ENCODE data around the gene TACC3. TPM values are rescaled to one million over a fixed set of nuclear protein-coding genes. Genes with fewer than 3 reads are reported as not detected.
A peak's percentile ranks its signal among the peaks of the same experiment; 100 is the strongest.

The TACC3 gene
- total and polyA plus RNA-seq, 12 donors: 2.3 to 16.2 (median 4.8) TPM

DNA sequence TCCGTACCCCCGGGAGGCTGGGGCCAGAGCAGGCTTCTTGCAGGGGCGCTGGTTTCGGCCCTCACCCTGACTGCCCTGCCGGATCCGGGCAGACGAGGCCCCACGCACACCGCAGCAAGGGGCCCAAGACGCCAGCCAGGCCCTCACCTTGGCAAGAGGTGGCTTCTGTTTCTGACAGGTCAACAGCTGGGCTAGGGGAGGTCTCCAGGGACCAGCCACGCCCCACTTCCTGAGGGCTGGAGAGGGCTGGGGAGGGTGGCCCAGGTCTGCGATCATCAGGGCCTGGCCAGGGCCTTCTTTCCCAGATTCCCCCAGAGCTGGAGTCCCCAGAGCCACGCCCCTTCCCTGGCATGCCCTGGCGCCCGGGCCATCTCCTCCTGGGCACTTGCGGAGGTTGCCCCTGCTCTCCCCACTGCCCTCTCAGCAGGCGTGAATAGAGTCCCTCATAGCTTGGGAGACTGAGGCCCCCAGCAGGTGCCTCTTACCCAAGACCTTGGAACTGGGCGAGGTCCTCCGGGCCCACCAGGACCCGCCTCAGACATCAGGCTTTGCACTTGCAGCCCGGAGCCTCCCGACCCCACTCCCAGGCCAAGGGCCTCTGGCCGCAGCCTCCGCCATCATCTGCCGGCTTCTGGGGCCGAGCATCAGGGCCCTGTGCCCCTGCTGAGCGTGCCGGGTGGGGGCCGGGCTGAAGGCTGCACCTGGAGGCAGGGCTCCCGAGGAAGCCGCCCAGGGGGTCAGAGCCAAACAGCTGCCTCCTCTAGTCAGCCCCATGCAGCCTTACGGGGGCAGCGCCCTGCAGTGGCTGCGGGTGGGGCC is 65.4 kb downstream of the TACC3 start:
- ATAC-seq: no peak
- intact Hi-C loops (cut with DNase I): no loop called here
- Histone ChIP-seq H3K36me3 (no peaks in the 10 kb centered on the region), H3K27ac (no peak overlapping the region), H3K4me1 (peaks cover 0 to 15% (median 12%) of the 10 kb centered on the region in 9 donors), H3K9me3 (no peaks in the 10 kb centered on the region), H3K27me3 (peaks cover 0 to 7% (median 0%) of the 10 kb centered on the region in 7 donors), H3K4me3 (no peak overlapping the region)
- WGBS, 2 donors: 87 to 91% methylated on average over 34 of the region's 34 CpGs
- no peak for DNase-seq
- TF ChIP-seq, protein P1, sequence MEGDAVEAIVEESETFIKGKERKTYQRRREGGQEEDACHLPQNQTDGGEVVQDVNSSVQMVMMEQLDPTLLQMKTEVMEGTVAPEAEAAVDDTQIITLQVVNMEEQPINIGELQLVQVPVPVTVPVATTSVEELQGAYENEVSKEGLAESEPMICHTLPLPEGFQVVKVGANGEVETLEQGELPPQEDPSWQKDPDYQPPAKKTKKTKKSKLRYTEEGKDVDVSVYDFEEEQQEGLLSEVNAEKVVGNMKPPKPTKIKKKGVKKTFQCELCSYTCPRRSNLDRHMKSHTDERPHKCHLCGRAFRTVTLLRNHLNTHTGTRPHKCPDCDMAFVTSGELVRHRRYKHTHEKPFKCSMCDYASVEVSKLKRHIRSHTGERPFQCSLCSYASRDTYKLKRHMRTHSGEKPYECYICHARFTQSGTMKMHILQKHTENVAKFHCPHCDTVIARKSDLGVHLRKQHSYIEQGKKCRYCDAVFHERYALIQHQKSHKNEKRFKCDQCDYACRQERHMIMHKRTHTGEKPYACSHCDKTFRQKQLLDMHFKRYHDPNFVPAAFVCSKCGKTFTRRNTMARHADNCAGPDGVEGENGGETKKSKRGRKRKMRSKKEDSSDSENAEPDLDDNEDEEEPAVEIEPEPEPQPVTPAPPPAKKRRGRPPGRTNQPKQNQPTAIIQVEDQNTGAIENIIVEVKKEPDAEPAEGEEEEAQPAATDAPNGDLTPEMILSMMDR (IDR thresholded peaks at IDR 0.05): no peak

DNA sequence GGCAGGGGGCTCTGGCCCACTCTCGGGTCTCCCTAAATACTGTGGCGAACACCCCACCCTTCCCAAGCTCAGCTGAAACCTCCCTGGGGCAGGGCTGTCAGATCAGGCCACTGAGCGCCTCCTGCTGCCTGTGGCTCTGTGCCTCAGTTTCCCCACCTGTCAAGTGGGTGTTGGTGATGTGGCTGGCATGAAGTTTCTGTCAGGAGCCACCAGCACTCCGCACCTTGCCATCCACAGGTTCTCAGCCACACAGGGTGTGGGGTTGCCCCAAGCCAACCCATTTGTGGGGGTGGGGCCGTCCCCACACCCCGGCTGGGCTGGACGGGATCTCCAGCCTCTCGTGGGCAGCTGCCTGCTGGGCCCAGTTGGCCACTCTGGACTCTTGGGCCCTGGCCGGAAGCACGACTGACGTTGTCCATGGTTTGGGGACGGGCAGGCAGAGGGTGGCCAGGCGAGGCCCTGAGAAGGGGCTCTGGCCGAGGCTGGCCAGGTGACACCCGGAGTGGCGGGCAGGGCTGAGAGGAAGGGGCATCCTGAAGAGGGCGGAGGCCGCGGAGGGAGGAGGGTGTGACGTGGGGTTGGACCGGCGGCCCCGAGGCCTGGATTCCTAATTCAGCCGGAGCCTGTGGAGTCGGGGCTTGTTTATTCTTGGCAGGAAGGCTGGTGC is 66.2 kb downstream of the TACC3 start:
- TF ChIP-seq, protein P1 (IDR thresholded peaks at IDR 0.05): no peak
- peaks cover 0 to 14% (median 0%) of the 10 kb centered on the region in 7 donors for H3K27me3 ChIP-seq
- peak overlapping the region in 3 of 10 donors; percentile 12 to 34 (median 26) for H3K27ac ChIP-seq
- intact Hi-C loops (cut with DNase I): loop anchor here in 1 of 10 donors (2.0 kb wide), 1 partner anchor 55 kb away; no protein-coding TSS in a partner anchor
- DNase-seq: no peak
- no peak for ATAC-seq
- H3K4me3 ChIP-seq: no peak overlapping the region
- no peaks in the 10 kb centered on the region for H3K36me3 ChIP-seq
- 51 to 54% methylated on average over 25 of the region's 25 CpGs for WGBS, 2 donors
- H3K4me1 ChIP-seq: peaks cover 0 to 16% (median 12%) of the 10 kb centered on the region in 9 donors
- no peaks in the 10 kb centered on the region for H3K9me3 ChIP-seq

DNA sequence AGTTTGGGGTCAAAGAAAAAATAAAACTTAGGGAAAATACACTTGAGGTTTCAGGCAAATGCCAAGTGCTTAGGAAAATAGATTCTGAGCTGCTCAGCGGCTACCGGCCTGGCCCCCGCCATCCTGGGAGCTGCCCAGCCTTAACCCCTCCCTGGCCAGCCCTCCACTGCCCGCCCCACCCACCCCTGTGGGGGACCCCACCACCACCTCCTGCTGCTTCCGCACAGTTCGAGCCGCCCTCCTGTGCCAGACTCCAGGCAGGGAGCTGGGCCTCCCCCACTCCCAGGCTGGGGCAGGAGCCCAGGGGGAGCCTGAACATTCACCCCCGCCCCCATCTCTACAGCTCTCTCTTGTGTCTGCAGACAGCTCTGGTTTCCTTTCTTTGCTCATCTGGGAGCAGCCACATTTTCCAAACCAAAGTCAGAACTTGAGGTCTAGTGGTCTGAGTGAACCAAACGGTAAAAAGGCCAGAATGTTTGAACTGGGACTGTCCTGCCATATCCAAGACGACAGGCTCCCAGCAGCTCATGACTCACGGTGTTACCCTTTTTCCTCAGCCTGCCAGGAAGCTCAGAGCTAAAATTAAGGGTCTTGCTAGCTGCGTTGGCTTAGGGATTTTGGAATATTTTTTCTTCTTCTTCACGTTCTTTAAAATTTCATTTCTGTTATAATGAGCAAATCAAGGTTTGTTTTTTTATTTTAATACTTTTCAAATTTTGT is 67.1 kb downstream of the TACC3 start:
- Histone ChIP-seq H3K9me3 (no peaks in the 10 kb centered on the region), H3K27me3 (peaks cover 0 to 18% (median 0%) of the 10 kb centered on the region in 7 donors), H3K4me3 (no peak overlapping the region), H3K4me1 (peaks cover 0 to 18% (median 12%) of the 10 kb centered on the region in 9 donors), H3K27ac (peak overlapping the region in 2 of 10 donors; percentile 26 to 34), H3K36me3 (no peaks in the 10 kb centered on the region)
- no peak for DNase-seq
- intact Hi-C loops (cut with DNase I): loop anchor here in 1 of 10 donors (2.0 kb wide), 1 partner anchor 54 kb away; no protein-coding TSS in a partner anchor
- no peak for ATAC-seq
- TF ChIP-seq, protein P1 (IDR thresholded peaks at IDR 0.05): no peak
- WGBS, 2 donors: 70 to 71% methylated on average over 13 of the region's 13 CpGs

DNA sequence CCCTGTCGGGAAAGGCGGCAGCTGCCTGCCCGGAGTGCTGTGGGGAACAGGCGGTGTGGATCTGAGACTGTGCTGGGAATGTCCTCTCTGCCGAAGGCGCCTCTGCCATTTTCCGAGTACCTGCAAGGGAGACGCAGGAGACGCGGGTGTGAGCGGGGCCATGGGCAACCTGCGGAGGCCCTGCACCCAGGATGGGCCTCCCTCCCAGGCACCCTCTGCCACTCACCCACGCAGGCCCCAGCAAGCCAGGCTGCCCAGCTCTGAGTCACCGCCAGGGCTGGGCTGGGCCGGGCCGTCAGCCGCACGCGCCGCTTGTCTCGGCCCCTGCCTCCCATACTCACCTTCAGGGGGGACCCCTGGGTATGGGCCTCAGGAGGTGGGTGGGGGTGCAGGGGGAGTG is 68.2 kb downstream of the TACC3 start:
- H3K27ac ChIP-seq: no peak overlapping the region
- no peak overlapping the region for H3K4me3 ChIP-seq
- peaks cover 8 to 24% (median 16%) of the 10 kb centered on the region in 9 donors for H3K4me1 ChIP-seq
- 91 to 92% methylated on average over 21 of the region's 21 CpGs for WGBS, 2 donors
- TF ChIP-seq, protein P1 (IDR thresholded peaks at IDR 0.05): no peak
- peaks cover 6 to 27% (median 8%) of the 10 kb centered on the region in 7 donors for H3K27me3 ChIP-seq
- intact Hi-C loops (cut with DNase I): loop anchor here in 1 of 10 donors (2.0 kb wide), 1 partner anchor 53 kb away; no protein-coding TSS in a partner anchor
- ATAC-seq (no peak), DNase-seq (no peak)
- H3K9me3 ChIP-seq: no peaks in the 10 kb centered on the region
- H3K36me3 ChIP-seq: no peaks in the 10 kb centered on the region

Measured in heart right ventricle (tissue), 16 donors.